Trophoblast cell (in vitro differentiated cells and primary cell): Measurements from ENCODE around the gene SYNPR.

ENCODE experiments used
- DNase-seq, 2 donors: peaks; one replicate each; pipeline ENCODE4 v3.0.0-alpha.2; 2016
- H2AFZ ChIP-seq: 2 replicates; pipeline ENCODE4 v1.6.1; 2013; ENCODE audit warnings: low read length, moderate library complexity, mild to moderate bottlenecking; ENCODE audit not compliant: insufficient read depth, poor library complexity
- H2AK5ac ChIP-seq: 2 replicates; pipeline ENCODE4 v1.6.1; 2013; ENCODE audit warnings: mild to moderate bottlenecking, low read length
- H2BK120ac ChIP-seq: 2 replicates; pipeline ENCODE4 v1.6.1; 2013; ENCODE audit warnings: low read length, mild to moderate bottlenecking, moderate library complexity; ENCODE audit not compliant: insufficient read depth, poor library complexity
- H2BK12ac ChIP-seq: 2 replicates; pipeline ENCODE4 v1.6.1; 2013; ENCODE audit warnings: mild to moderate bottlenecking, low read length, moderate library complexity
- H2BK5ac ChIP-seq: 2 replicates; pipeline ENCODE4 v1.6.1; 2013; ENCODE audit warnings: low read length, low read depth, moderate library complexity, mild to moderate bottlenecking; ENCODE audit not compliant: poor library complexity
- H3K14ac ChIP-seq: 2 replicates; pipeline ENCODE4 v1.6.1; 2013; ENCODE audit warnings: mild to moderate bottlenecking, low read length
- H3K18ac ChIP-seq: 2 replicates; pipeline ENCODE4 v1.6.1; 2013; ENCODE audit warnings: mild to moderate bottlenecking, low read length
- H3K23ac ChIP-seq: 2 replicates; pipeline ENCODE4 v1.6.1; 2013; ENCODE audit warnings: low read length
- H3K27ac ChIP-seq: 2 replicates; pipeline ENCODE4 v1.5.1; 2013; ENCODE audit warnings: low read depth, mild to moderate bottlenecking, inconsistent platforms, low read length, moderate library complexity
- H3K27me3 ChIP-seq: 2 replicates; pipeline ENCODE4 v1.6.1; 2013; ENCODE audit warnings: inconsistent platforms, mild to moderate bottlenecking, low read length, moderate library complexity; ENCODE audit not compliant: insufficient read depth
- H3K36me3 ChIP-seq, 2 experiments: 1 replicate in 1 of 2; 2 replicates in 1 of 2; pipeline ENCODE4 v1.6.1; 2013; ENCODE audit warnings: low read length in 2 of 2, mild to moderate bottlenecking in 2 of 2, moderate library complexity in 1 of 2; ENCODE audit not compliant: insufficient read depth in 2 of 2, control insufficient read depth in 1 of 2
- H3K4ac ChIP-seq: 2 replicates; pipeline ENCODE4 v1.6.1; 2013; ENCODE audit warnings: low read depth, mild to moderate bottlenecking, low read length, moderate library complexity
- H3K4me1 ChIP-seq, 2 experiments: 1 replicate in 1 of 2; 2 replicates in 1 of 2; pipeline ENCODE4 v1.6.1; 2013; ENCODE audit warnings: low read length in 2 of 2, mild to moderate bottlenecking in 2 of 2, moderate library complexity in 1 of 2; ENCODE audit not compliant: insufficient read depth in 2 of 2, control insufficient read depth in 1 of 2
- H3K4me2 ChIP-seq: 2 replicates; pipeline ENCODE4 v1.6.1; 2013; ENCODE audit warnings: inconsistent platforms, mild to moderate bottlenecking, low read length, moderate library complexity
- H3K4me3 ChIP-seq: 2 replicates; pipeline ENCODE4 v1.5.1; 2013; ENCODE audit warnings: mild to moderate bottlenecking, low read depth, low read length, inconsistent platforms
- H3K79me1 ChIP-seq: one replicate; pipeline ENCODE4 v1.6.1; 2013; ENCODE audit warnings: low read length
- H3K79me2 ChIP-seq: 2 replicates; pipeline ENCODE4 v1.6.1; 2013; ENCODE audit warnings: low read length, mild to moderate bottlenecking; ENCODE audit not compliant: control insufficient read depth, insufficient read depth, poor library complexity
- H3K9ac ChIP-seq: 2 replicates; pipeline ENCODE4 v1.6.1; 2013; ENCODE audit warnings: mild to moderate bottlenecking, low read length
- H3K9me3 ChIP-seq: 2 replicates; pipeline ENCODE4 v1.6.1; 2013; ENCODE audit warnings: low read depth, mild to moderate bottlenecking, control low read depth, inconsistent platforms, low read length; ENCODE audit not compliant: insufficient read depth
- H4K12ac ChIP-seq: 2 replicates; pipeline ENCODE4 v1.6.1; 2013; ENCODE audit warnings: low read depth, mild to moderate bottlenecking, low read length, moderate library complexity
- H4K8ac ChIP-seq: 2 replicates; pipeline ENCODE4 v1.6.1; 2013; ENCODE audit warnings: low read depth, mild to moderate bottlenecking, low read length, moderate library complexity
- H4K91ac ChIP-seq: one replicate; pipeline ENCODE4 v1.6.1; 2013; ENCODE audit warnings: low read depth, mild to moderate bottlenecking, low read length, moderate library complexity
- WGBS: extraction: QIAGEN DNeasy Blood & Tissue Kit; methylation state at CpG from one replicate; pipeline ENCODE4 v1.1.7; 2013; ENCODE audit warnings: missing lambda C conversion rate; ENCODE audit not compliant: insufficient read length, insufficient coverage; ENCODE audit errors: extremely low coverage; 5-methylcytosine and 5-hydroxymethylcytosine counted together

The SYNPR gene

DNA sequence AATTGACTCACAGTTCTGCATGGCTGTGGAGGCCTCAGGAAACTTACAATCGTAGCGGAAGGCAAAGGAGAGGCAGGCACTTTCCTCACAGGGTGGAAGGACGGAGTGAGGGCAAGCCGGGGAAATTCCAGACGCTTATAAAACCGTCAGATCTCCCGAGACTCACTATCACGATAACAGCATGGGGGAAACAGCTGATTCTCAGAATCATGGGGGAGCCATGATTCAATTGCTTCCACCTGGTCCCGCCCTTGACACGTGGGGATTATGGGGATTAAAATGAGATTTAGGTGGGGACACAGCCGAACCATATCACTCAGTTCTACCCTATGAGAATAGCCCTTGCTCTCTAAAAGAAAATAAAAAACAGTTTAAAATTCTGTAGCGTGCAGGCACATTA is 13.4 kb upstream of the SYNPR start:
- no CpG with 5 or more reads among the region's 12 CpGs for WGBS
- H2AK5ac ChIP-seq, result no peak overlapping the region

DNA sequence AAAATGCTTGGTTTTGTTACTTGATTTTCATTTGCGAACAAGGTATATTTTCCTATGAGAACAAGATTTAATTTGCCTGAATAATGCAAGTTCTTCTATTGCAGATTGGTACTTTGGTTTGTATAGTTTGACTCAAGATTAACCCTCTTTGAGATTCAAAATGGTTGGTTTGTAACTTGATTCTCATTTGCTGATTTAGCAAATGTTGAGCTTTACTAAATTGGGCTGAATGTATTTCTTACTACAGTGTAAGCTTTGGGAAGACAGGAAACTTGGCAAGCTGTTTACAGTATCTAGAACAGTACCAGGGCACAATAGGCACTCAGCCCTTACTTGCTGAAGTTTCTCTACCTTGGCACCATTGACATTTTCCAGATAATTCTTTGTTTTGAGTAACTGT is 3.7 kb upstream of the SYNPR start:
- Histone ChIP-seq H3K4me2 (no peak overlapping the region), H2AK5ac (no peak overlapping the region), H4K12ac (no peak overlapping the region), H2BK5ac (no peak overlapping the region), H2BK12ac (no peak overlapping the region), H3K4me1 (peaks cover 6 to 11% of the 10 kb centered on the region in 2 experiments), H3K79me2 (no peaks in the 10 kb centered on the region), H3K36me3 (no peaks in the 10 kb centered on the region), H3K79me1 (no peaks in the 10 kb centered on the region), H2BK120ac (no peak overlapping the region), H4K91ac (no peak overlapping the region), H3K14ac (no peak overlapping the region), H3K4ac (no peak overlapping the region), H3K4me3 (no peak overlapping the region), H3K18ac (no peak overlapping the region), H3K9me3 (peaks cover 3% of the 10 kb centered on the region), H3K9ac (no peak overlapping the region), H3K27me3 (peaks cover 19% of the 10 kb centered on the region), H4K8ac (no peak overlapping the region), H3K23ac (no peak overlapping the region), H2AFZ (no peak overlapping the region), H3K27ac (no peak overlapping the region)
- DNase-seq, result no peak
- WGBS, result no CpG with 5 or more reads among the region's 1 CpG

More for the DNA sequence above, 13.4 kb upstream of the SYNPR start:
- Histone ChIP-seq H3K79me2 (no peaks in the 10 kb centered on the region), H3K4me3 (no peak overlapping the region), H3K18ac (no peak overlapping the region), H3K4ac (no peak overlapping the region), H3K27me3 (no peaks in the 10 kb centered on the region), H4K8ac (no peak overlapping the region), H3K36me3 (no peaks in the 10 kb centered on the region), H3K79me1 (no peaks in the 10 kb centered on the region), H2BK12ac (no peak overlapping the region), H3K23ac (no peak overlapping the region), H2BK120ac (no peak overlapping the region), H4K91ac (no peak overlapping the region), H3K14ac (no peak overlapping the region), H3K9me3 (no peaks in the 10 kb centered on the region), H2AFZ (no peak overlapping the region), H4K12ac (no peak overlapping the region), H3K9ac (no peak overlapping the region), H3K27ac (no peak overlapping the region), H3K4me2 (no peak overlapping the region), H2BK5ac (no peak overlapping the region), H3K4me1 (no peaks in the 10 kb centered on the region)
- DNase-seq, result no peak

DNA sequence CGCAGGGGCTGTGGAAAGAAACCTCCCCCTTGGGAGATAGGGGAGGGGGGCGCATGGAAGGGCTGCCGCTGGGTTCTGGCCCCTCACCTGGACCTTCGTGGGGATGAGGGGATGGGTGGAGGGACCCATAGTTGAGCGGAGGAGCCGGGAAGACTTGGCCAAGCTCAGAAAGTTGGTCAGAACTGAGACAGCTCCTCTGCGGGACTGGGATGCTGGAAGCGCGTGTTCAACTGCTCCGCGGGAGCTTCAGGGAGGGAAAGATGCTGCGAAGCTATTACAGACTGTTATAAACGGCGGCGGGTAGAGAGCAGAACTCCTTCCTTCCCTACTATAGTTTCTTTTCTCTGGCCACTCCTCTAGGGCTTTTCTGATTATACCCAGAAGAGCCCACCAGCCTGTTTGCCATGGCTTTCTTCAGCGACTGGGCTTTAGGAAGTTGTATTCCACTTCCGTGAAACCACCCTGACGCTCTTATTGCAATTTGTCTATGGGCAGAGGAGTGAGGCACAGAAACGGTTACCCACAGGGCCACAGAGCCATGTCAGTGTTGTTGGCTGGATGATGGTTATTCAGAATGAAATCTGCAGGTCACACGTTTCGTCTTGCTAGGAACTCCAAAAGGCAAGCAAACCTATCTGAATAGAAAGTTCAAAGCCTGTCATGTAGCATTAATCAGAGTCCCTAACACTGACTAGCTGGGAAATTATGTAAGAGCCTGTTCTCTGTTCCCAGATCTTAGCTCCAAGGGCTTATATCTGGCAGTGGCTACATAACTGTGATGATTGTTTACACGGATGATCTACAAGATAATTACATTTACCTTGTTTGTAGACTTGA is 1.1 kb downstream of the SYNPR start:
- Histone ChIP-seq H3K9me3 (peaks cover 3% of the 10 kb centered on the region), H4K8ac (no peak overlapping the region), H3K27me3 (peaks cover 24% of the 10 kb centered on the region), H2AK5ac (no peak overlapping the region), H3K27ac (no peak overlapping the region), H2AFZ (no peak overlapping the region), H3K14ac (no peak overlapping the region), H2BK120ac (no peak overlapping the region), H3K79me1 (no peaks in the 10 kb centered on the region), H3K4ac (no peak overlapping the region), H3K79me2 (no peaks in the 10 kb centered on the region), H4K91ac (no peak overlapping the region), H3K4me3 (no peak overlapping the region), H3K18ac (no peak overlapping the region), H2BK12ac (no peak overlapping the region), H3K36me3 (no peaks in the 10 kb centered on the region), H3K9ac (no peak overlapping the region), H3K23ac (no peak overlapping the region), H2BK5ac (no peak overlapping the region), H3K4me2 (peak overlapping the region; percentile 76), H3K4me1 (peaks cover 6 to 11% of the 10 kb centered on the region in 2 experiments), H4K12ac (no peak overlapping the region)
- no CpG with 5 or more reads among the region's 22 CpGs for WGBS
- no peak for DNase-seq

DNA sequence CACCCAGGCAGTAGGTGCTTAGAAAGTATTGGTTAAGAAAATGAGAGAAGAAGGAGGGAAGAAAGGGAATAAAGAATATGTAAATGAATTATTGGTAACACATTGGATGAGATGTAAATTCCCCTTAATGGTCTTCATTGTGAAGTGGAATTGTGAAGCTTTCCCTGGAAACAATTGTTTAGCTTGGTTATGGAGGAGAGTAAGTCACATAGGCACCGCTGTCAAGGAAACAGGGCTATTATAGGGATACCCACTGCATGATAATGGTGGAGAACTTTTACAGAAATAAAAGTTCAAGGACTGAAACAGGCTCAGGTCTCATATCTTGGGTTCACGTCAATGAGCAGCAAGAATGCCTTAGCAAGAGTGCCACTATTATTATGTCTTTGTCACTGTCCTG is 9.5 kb downstream of the SYNPR start:
- H3K4me3 ChIP-seq, result no peak overlapping the region
- H3K23ac ChIP-seq, result no peak overlapping the region
- peaks cover 0 to under 1% of the 10 kb centered on the region in 2 experiments for H3K4me1 ChIP-seq
- H2BK5ac ChIP-seq, result no peak overlapping the region
- no peaks in the 10 kb centered on the region for H3K79me1 ChIP-seq
- H2AFZ ChIP-seq, result no peak overlapping the region
- H2BK12ac ChIP-seq, result no peak overlapping the region
- H3K27ac ChIP-seq, result no peak overlapping the region
- H2BK120ac ChIP-seq, result no peak overlapping the region
- DNase-seq, result no peak
- H3K4ac ChIP-seq, result no peak overlapping the region
- H4K12ac ChIP-seq, result no peak overlapping the region
- H3K36me3 ChIP-seq, result no peaks in the 10 kb centered on the region
- no peak overlapping the region for H4K91ac ChIP-seq
- no peaks in the 10 kb centered on the region for H3K27me3 ChIP-seq
- WGBS, result no CpG with 5 or more reads among the region's 2 CpGs
- no peak overlapping the region for H3K9ac ChIP-seq
- H3K79me2 ChIP-seq, result no peaks in the 10 kb centered on the region
- no peaks in the 10 kb centered on the region for H3K9me3 ChIP-seq
- no peak overlapping the region for H3K18ac ChIP-seq
- no peak overlapping the region for H3K14ac ChIP-seq
- H3K4me2 ChIP-seq, result no peak overlapping the region
- H2AK5ac ChIP-seq, result no peak overlapping the region
- no peak overlapping the region for H4K8ac ChIP-seq
